Measurements from ENCODE around the gene MICALL2.

DNA sequence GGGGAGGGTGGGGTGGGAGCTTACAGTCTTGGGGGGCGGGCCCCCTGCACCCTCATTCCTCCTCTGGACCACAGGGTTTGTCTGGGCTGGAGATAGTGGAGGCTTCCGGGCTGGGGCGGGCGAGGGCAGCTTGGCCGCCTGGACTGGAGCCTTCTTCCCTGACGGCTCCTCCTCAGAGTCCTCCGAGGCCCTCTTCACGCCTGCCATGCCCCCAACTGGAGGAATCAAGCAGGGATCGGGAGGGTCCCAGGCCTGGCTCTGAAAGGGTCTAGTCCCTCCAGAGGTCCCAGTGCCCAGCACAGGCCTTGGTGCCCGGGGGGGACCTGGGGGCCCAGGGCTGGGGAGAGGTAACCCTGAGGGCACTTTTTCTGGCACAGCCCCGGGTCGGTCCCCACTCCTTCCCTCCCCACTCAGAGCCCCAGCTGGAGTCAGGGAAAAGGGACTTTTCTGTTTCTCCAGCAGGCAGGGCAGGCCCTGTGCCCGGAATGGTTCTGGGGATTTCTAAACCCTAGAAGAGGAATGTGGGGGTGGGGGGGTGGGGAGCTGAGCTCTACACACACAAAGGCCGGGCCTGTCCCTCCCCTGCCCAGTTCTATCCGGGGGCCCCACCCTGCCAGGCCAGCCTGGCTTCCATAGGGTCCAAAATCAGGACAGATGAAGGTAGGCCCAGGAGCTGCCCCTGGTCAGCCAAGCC is 11.6 kb downstream of the MICALL2 start:
- TF ChIP-seq POLR2AphosphoS5 (IDR thresholded peaks at IDR 0.05) (no peak), POLR2A (IDR thresholded peaks at IDR 0.05) (no peak)
- TF ChIP-seq, protein P1, sequence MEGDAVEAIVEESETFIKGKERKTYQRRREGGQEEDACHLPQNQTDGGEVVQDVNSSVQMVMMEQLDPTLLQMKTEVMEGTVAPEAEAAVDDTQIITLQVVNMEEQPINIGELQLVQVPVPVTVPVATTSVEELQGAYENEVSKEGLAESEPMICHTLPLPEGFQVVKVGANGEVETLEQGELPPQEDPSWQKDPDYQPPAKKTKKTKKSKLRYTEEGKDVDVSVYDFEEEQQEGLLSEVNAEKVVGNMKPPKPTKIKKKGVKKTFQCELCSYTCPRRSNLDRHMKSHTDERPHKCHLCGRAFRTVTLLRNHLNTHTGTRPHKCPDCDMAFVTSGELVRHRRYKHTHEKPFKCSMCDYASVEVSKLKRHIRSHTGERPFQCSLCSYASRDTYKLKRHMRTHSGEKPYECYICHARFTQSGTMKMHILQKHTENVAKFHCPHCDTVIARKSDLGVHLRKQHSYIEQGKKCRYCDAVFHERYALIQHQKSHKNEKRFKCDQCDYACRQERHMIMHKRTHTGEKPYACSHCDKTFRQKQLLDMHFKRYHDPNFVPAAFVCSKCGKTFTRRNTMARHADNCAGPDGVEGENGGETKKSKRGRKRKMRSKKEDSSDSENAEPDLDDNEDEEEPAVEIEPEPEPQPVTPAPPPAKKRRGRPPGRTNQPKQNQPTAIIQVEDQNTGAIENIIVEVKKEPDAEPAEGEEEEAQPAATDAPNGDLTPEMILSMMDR (IDR thresholded peaks at IDR 0.05), result no peak
